Stimulated activated naive CD4-positive, alpha-beta T cell treated with Interleukin-2 at 50 U/mL for 16 hours (primary cell): ENCODE measurements around the gene DMWD.

Experiments
- DNase-seq: peaks from one replicate; lab custom pipeline; 2025; lab: John Stamatoyannopoulos, UW

Gene DMWD

GRCh38 chr19:45792470-45793177 is at the start of gene DMWD:
Gene DMWD, minus strand, starts transcription at chr19:45792845. Its CDS starts 89 bp downstream, at chr19:45792756.
- DNase-seq, result peak; percentile 99

- no peak for DNase-seq
These were observed 49.6 kb upstream of the DMWD start for GRCh38 chr19:45842198-45842597.

GRCh38 chr19:45834970-45835369 is 42.3 kb upstream of the DMWD start:
- no peak for DNase-seq

GRCh38 chr19:45828945-45829344 is 36.3 kb upstream of the DMWD start:
- no peak for DNase-seq

GRCh38 chr19:45828523-45828922 is 35.9 kb upstream of the DMWD start:
- no peak for DNase-seq

GRCh38 chr19:45827459-45828093 is 34.9 kb upstream of the DMWD start:
- DNase-seq, result no peak

GRCh38 chr19:45826934-45827333 is 34.3 kb upstream of the DMWD start:
- no peak for DNase-seq

GRCh38 chr19:45825917-45826893 is 33.6 kb upstream of the DMWD start:
- DNase-seq, result no peak

GRCh38 chr19:45825263-45825605 is 32.6 kb upstream of the DMWD start:
- no peak for DNase-seq

GRCh38 chr19:45824531-45825262 is 32.1 kb upstream of the DMWD start:
- no peak for DNase-seq

- DNase-seq, result no peak
These were observed 31.4 kb upstream of the DMWD start for GRCh38 chr19:45824041-45824471.

- DNase-seq, result no peak
These were observed 30.5 kb upstream of the DMWD start for GRCh38 chr19:45823182-45823581.

GRCh38 chr19:45822716-45823115 is 30.1 kb upstream of the DMWD start:
- DNase-seq, result no peak

- no peak for DNase-seq
These were observed 28.9 kb upstream of the DMWD start for GRCh38 chr19:45821570-45821969.

- no peak for DNase-seq
These were observed 28.5 kb upstream of the DMWD start for GRCh38 chr19:45821103-45821521.

- DNase-seq, result no peak
These were observed 27.9 kb upstream of the DMWD start for GRCh38 chr19:45820413-45821102.

GRCh38 chr19:45819769-45820168 is 27.1 kb upstream of the DMWD start:
- no peak for DNase-seq

GRCh38 chr19:45817725-45818301 is 25.2 kb upstream of the DMWD start:
- no peak for DNase-seq

GRCh38 chr19:45817010-45817724 is 24.5 kb upstream of the DMWD start:
- peak; percentile 95 for DNase-seq
